Measurements from ENCODE around the gene HMGCR. TPM values are rescaled to one million over a fixed set of nuclear protein-coding genes. Genes with fewer than 3 reads are reported as not detected.

Gene HMGCR
- polyA plus RNA-seq, 2 donors = 19.3 to 43.0 TPM

GRCh38 chr5:75337366-75338021, 474 bp downstream of the HMGCR start:
- H3K27me3 ChIP-seq (ENCODE audit: control insufficient read depth in 1 of 2, insufficient read depth in 2 of 2, low read length in 2 of 2) = no peaks in the 10 kb centered on the region
- peak overlapping the region; percentile 88 to 94 for H3K27ac ChIP-seq (ENCODE audit: low read depth in 2 of 2, low read length in 1 of 2)
- 0% methylated on average over 47 to 50 of the region's 50 CpGs for WGBS, 2 donors
- H3K4me1 ChIP-seq (ENCODE audit: control insufficient read depth in 2 of 2, insufficient read depth in 2 of 2, low read length in 1 of 2) = no peaks in the 10 kb centered on the region
- H3K4me3 ChIP-seq (ENCODE audit: low read depth in 1 of 2, low read length in 2 of 2) = peak overlapping the region; percentile 72 to 77
- H3K9me3 ChIP-seq (ENCODE audit: control insufficient read depth in 2 of 2, insufficient read depth in 1 of 2, low read depth in 1 of 2, low read length in 1 of 2) = no peaks in the 10 kb centered on the region
- no peaks in the 10 kb centered on the region for H3K36me3 ChIP-seq (ENCODE audit: control insufficient read depth in 2 of 2, insufficient read depth in 2 of 2, low read length in 1 of 2)

GRCh38 chr5:75338408-75338807, 1.4 kb downstream of the HMGCR start:
- peak overlapping the region; percentile 72 to 77 for H3K4me3 ChIP-seq (ENCODE audit: low read depth in 1 of 2, low read length in 2 of 2)
- H3K27me3 ChIP-seq (ENCODE audit: control insufficient read depth in 1 of 2, insufficient read depth in 2 of 2, low read length in 2 of 2) = no peaks in the 10 kb centered on the region
- H3K27ac ChIP-seq (ENCODE audit: low read depth in 2 of 2, low read length in 1 of 2) = no peak overlapping the region
- no peaks in the 10 kb centered on the region for H3K4me1 ChIP-seq (ENCODE audit: control insufficient read depth in 2 of 2, insufficient read depth in 2 of 2, low read length in 1 of 2)
- no peaks in the 10 kb centered on the region for H3K36me3 ChIP-seq (ENCODE audit: control insufficient read depth in 2 of 2, insufficient read depth in 2 of 2, low read length in 1 of 2)
- 56 to 57% methylated on average over 2 of the region's 2 CpGs for WGBS, 2 donors
- no peaks in the 10 kb centered on the region for H3K9me3 ChIP-seq (ENCODE audit: control insufficient read depth in 2 of 2, insufficient read depth in 1 of 2, low read depth in 1 of 2, low read length in 1 of 2)

- Histone ChIP-seq H3K36me3 (ENCODE audit: control insufficient read depth in 2 of 2, insufficient read depth in 2 of 2, low read length in 1 of 2) (peaks cover 0 to under 1% of the 10 kb centered on the region in 2 donors), H3K9me3 (ENCODE audit: control insufficient read depth in 2 of 2, insufficient read depth in 1 of 2, low read depth in 1 of 2, low read length in 1 of 2) (no peaks in the 10 kb centered on the region), H3K27ac (ENCODE audit: low read depth in 2 of 2, low read length in 1 of 2) (no peak overlapping the region), H3K4me1 (ENCODE audit: control insufficient read depth in 2 of 2, insufficient read depth in 2 of 2, low read length in 1 of 2) (no peaks in the 10 kb centered on the region), H3K27me3 (ENCODE audit: control insufficient read depth in 1 of 2, insufficient read depth in 2 of 2, low read length in 2 of 2) (no peaks in the 10 kb centered on the region), H3K4me3 (ENCODE audit: low read depth in 1 of 2, low read length in 2 of 2) (no peak overlapping the region)
- WGBS, 2 donors = 46 to 55% methylated on average over 3 of the region's 3 CpGs
These were observed 3.9 kb downstream of the HMGCR start for GRCh38 chr5:75340714-75341478.

GRCh38 chr5:75341934-75342333, 4.9 kb downstream of the HMGCR start:
- Histone ChIP-seq H3K4me1 (ENCODE audit: control insufficient read depth in 2 of 2, insufficient read depth in 2 of 2, low read length in 1 of 2) (no peaks in the 10 kb centered on the region), H3K36me3 (ENCODE audit: control insufficient read depth in 2 of 2, insufficient read depth in 2 of 2, low read length in 1 of 2) (peaks cover 0 to 2% of the 10 kb centered on the region in 2 donors), H3K4me3 (ENCODE audit: low read depth in 1 of 2, low read length in 2 of 2) (no peak overlapping the region), H3K27ac (ENCODE audit: low read depth in 2 of 2, low read length in 1 of 2) (no peak overlapping the region), H3K27me3 (ENCODE audit: control insufficient read depth in 1 of 2, insufficient read depth in 2 of 2, low read length in 2 of 2) (no peaks in the 10 kb centered on the region), H3K9me3 (ENCODE audit: control insufficient read depth in 2 of 2, insufficient read depth in 1 of 2, low read depth in 1 of 2, low read length in 1 of 2) (no peaks in the 10 kb centered on the region)
- 82 to 84% methylated on average over 1 of the region's 1 CpG for WGBS, 2 donors

- Histone ChIP-seq H3K27me3 (ENCODE audit: control insufficient read depth in 1 of 2, insufficient read depth in 2 of 2, low read length in 2 of 2) (no peaks in the 10 kb centered on the region), H3K4me3 (ENCODE audit: low read depth in 1 of 2, low read length in 2 of 2) (no peak overlapping the region), H3K9me3 (ENCODE audit: control insufficient read depth in 2 of 2, insufficient read depth in 1 of 2, low read depth in 1 of 2, low read length in 1 of 2) (no peaks in the 10 kb centered on the region), H3K27ac (ENCODE audit: low read depth in 2 of 2, low read length in 1 of 2) (no peak overlapping the region), H3K4me1 (ENCODE audit: control insufficient read depth in 2 of 2, insufficient read depth in 2 of 2, low read length in 1 of 2) (no peaks in the 10 kb centered on the region), H3K36me3 (ENCODE audit: control insufficient read depth in 2 of 2, insufficient read depth in 2 of 2, low read length in 1 of 2) (peaks cover 0 to 2% of the 10 kb centered on the region in 2 donors)
- WGBS, 2 donors = 86 to 87% methylated on average over 4 of the region's 4 CpGs
These were observed 5.8 kb downstream of the HMGCR start for GRCh38 chr5:75342836-75343235.

- WGBS, 2 donors = 92 to 95% methylated on average over 3 of the region's 3 CpGs
- Histone ChIP-seq H3K27me3 (ENCODE audit: control insufficient read depth in 1 of 2, insufficient read depth in 2 of 2, low read length in 2 of 2) (no peaks in the 10 kb centered on the region), H3K4me1 (ENCODE audit: control insufficient read depth in 2 of 2, insufficient read depth in 2 of 2, low read length in 1 of 2) (no peaks in the 10 kb centered on the region), H3K9me3 (ENCODE audit: control insufficient read depth in 2 of 2, insufficient read depth in 1 of 2, low read depth in 1 of 2, low read length in 1 of 2) (no peaks in the 10 kb centered on the region), H3K27ac (ENCODE audit: low read depth in 2 of 2, low read length in 1 of 2) (no peak overlapping the region), H3K36me3 (ENCODE audit: control insufficient read depth in 2 of 2, insufficient read depth in 2 of 2, low read length in 1 of 2) (peaks cover 5 to 9% of the 10 kb centered on the region in 2 donors), H3K4me3 (ENCODE audit: low read depth in 1 of 2, low read length in 2 of 2) (no peak overlapping the region)
These were observed 11.2 kb downstream of the HMGCR start for GRCh38 chr5:75348241-75348640.

- no peaks in the 10 kb centered on the region for H3K9me3 ChIP-seq (ENCODE audit: control insufficient read depth in 2 of 2, insufficient read depth in 1 of 2, low read depth in 1 of 2, low read length in 1 of 2)
- 89 to 95% methylated on average over 2 of the region's 2 CpGs for WGBS, 2 donors
- H3K36me3 ChIP-seq (ENCODE audit: control insufficient read depth in 2 of 2, insufficient read depth in 2 of 2, low read length in 1 of 2) = peaks cover 6 to 11% of the 10 kb centered on the region in 2 donors
- H3K27ac ChIP-seq (ENCODE audit: low read depth in 2 of 2, low read length in 1 of 2) = no peak overlapping the region
- no peak overlapping the region for H3K4me3 ChIP-seq (ENCODE audit: low read depth in 1 of 2, low read length in 2 of 2)
- H3K4me1 ChIP-seq (ENCODE audit: control insufficient read depth in 2 of 2, insufficient read depth in 2 of 2, low read length in 1 of 2) = no peaks in the 10 kb centered on the region
- H3K27me3 ChIP-seq (ENCODE audit: control insufficient read depth in 1 of 2, insufficient read depth in 2 of 2, low read length in 2 of 2) = no peaks in the 10 kb centered on the region
These were observed 12.6 kb downstream of the HMGCR start for GRCh38 chr5:75349663-75350062.

- Histone ChIP-seq H3K27me3 (ENCODE audit: control insufficient read depth in 1 of 2, insufficient read depth in 2 of 2, low read length in 2 of 2) (no peaks in the 10 kb centered on the region), H3K27ac (ENCODE audit: low read depth in 2 of 2, low read length in 1 of 2) (no peak overlapping the region), H3K9me3 (ENCODE audit: control insufficient read depth in 2 of 2, insufficient read depth in 1 of 2, low read depth in 1 of 2, low read length in 1 of 2) (no peaks in the 10 kb centered on the region), H3K36me3 (ENCODE audit: control insufficient read depth in 2 of 2, insufficient read depth in 2 of 2, low read length in 1 of 2) (peaks cover 6 to 11% of the 10 kb centered on the region in 2 donors), H3K4me3 (ENCODE audit: low read depth in 1 of 2, low read length in 2 of 2) (no peak overlapping the region), H3K4me1 (ENCODE audit: control insufficient read depth in 2 of 2, insufficient read depth in 2 of 2, low read length in 1 of 2) (no peaks in the 10 kb centered on the region)
- WGBS, 2 donors = 90 to 92% methylated on average over 7 of the region's 7 CpGs
These were observed 14.3 kb downstream of the HMGCR start for GRCh38 chr5:75351139-75351926.

GRCh38 chr5:75355236-75355635, 18.2 kb downstream of the HMGCR start:
- Histone ChIP-seq H3K4me3 (ENCODE audit: low read depth in 1 of 2, low read length in 2 of 2) (no peak overlapping the region), H3K27ac (ENCODE audit: low read depth in 2 of 2, low read length in 1 of 2) (no peak overlapping the region), H3K9me3 (ENCODE audit: control insufficient read depth in 2 of 2, insufficient read depth in 1 of 2, low read depth in 1 of 2, low read length in 1 of 2) (no peaks in the 10 kb centered on the region), H3K27me3 (ENCODE audit: control insufficient read depth in 1 of 2, insufficient read depth in 2 of 2, low read length in 2 of 2) (no peaks in the 10 kb centered on the region), H3K36me3 (ENCODE audit: control insufficient read depth in 2 of 2, insufficient read depth in 2 of 2, low read length in 1 of 2) (peaks cover 18 to 19% of the 10 kb centered on the region in 2 donors), H3K4me1 (ENCODE audit: control insufficient read depth in 2 of 2, insufficient read depth in 2 of 2, low read length in 1 of 2) (no peaks in the 10 kb centered on the region)
- 92 to 93% methylated on average over 6 of the region's 6 CpGs for whole genome bisulfite sequencing, 2 donors

Measured in esophagus (tissue), 2 donors.